H1 (cell line): Measurements from ENCODE around the gene NR2F1.

Experiments used
- CHD7 ChIP-seq: fragments of 300-600 bp; sonication (generic); IDR thresholded peaks from 2 replicates; pipeline ENCODE4 v1.7.1; 2012; ENCODE audit warnings: low read length, moderate library complexity, mild to moderate bottlenecking, inconsistent platforms; ENCODE audit not compliant: insufficient replicate concordance
- EZH2 ChIP-seq: fragments of 200-600 bp; sonication (generic); IDR thresholded peaks from 2 replicates; pipeline ENCODE4 v1.7.1; 2012; ENCODE audit warnings: low read depth, mild to moderate bottlenecking, moderate library complexity, low read length, inconsistent platforms; ENCODE audit not compliant: severe bottlenecking
- KDM5A ChIP-seq: fragments of 200-600 bp; IDR thresholded peaks from 2 replicates; pipeline ENCODE4 v1.7.1; 2012; ENCODE audit warnings: mild to moderate bottlenecking, low read length, inconsistent platforms, mixed read lengths
- MAFK ChIP-seq: IDR thresholded peaks from 2 replicates; pipeline ENCODE4 v1.6.1; 2012; ENCODE audit warnings: low read depth, mild to moderate bottlenecking, improper control_type of control experiment, low read length
- NRF1 ChIP-seq: IDR thresholded peaks from 2 replicates; pipeline ENCODE4 v1.6.1; 2011; ENCODE audit warnings: mild to moderate bottlenecking, low read depth, low read length, improper control_type of control experiment
- POLR2A ChIP-seq, 2 experiments: IDR thresholded peaks; 1 replicate in 1 of 2; 2 replicates in 1 of 2; pipeline ENCODE4 v1.6.1; 2011; ENCODE audit warnings: low read depth in 2 of 2, low read length in 2 of 2, mild to moderate bottlenecking in 2 of 2; ENCODE audit errors: control extremely low read depth in 1 of 2
- YY1 ChIP-seq: IDR thresholded peaks from 2 replicates; pipeline ENCODE4 v1.6.1; 2011; ENCODE audit warnings: low read depth, mild to moderate bottlenecking, low read length
- TF ChIP-seq, protein P1 (sequence below), 3 experiments: IDR thresholded peaks; 1 replicate in 2 of 3; 2 replicates in 1 of 3; pipeline versions ENCODE4 v1.5.1 to v1.6.1; 2011; ENCODE audit warnings: low read length in 3 of 3, mild to moderate bottlenecking in 3 of 3, inconsistent platforms in 2 of 3, low read depth in 1 of 3, moderate library complexity in 1 of 3; ENCODE audit not compliant: insufficient read depth in 1 of 3; ENCODE audit errors: control extremely low read depth in 1 of 3

DNA sequence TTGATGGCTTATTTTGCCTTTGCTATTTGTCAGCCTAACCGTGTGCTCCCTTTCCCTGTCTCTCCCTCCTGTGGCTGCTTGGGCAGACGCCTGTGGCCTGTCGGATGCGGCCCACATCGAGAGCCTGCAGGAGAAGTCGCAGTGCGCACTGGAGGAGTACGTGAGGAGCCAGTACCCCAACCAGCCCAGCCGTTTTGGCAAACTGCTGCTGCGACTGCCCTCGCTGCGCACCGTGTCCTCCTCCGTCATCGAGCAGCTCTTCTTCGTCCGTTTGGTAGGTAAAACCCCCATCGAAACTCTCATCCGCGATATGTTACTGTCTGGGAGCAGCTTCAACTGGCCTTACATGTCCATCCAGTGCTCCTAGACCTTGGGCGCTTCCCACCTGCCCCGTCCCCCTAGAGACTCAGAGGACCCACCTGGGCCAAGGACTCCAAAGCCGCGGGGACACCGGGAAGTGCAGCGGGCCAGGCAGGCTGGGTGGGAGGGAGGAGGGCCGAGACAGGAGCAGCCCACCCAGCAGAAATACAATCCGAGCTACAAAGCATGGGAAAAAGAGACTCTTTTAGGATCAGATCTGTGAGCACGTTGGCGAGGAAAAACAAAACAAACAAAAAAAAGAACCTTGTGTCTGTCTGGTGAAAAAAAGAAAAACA is 10.6 kb downstream of the NR2F1 start:
- TF ChIP-seq NRF1 (no peak), POLR2A (IDR thresholded peaks at IDR 0.05; ENCODE audit: control extremely low read depth in 1 of 2, low read depth in 2 of 2, low read length in 2 of 2) (no peak), EZH2 (peak; percentile 99), CHD7 (no peak), KDM5A (no peak), YY1 (no peak), MAFK (no peak)
- TF ChIP-seq, protein P1, sequence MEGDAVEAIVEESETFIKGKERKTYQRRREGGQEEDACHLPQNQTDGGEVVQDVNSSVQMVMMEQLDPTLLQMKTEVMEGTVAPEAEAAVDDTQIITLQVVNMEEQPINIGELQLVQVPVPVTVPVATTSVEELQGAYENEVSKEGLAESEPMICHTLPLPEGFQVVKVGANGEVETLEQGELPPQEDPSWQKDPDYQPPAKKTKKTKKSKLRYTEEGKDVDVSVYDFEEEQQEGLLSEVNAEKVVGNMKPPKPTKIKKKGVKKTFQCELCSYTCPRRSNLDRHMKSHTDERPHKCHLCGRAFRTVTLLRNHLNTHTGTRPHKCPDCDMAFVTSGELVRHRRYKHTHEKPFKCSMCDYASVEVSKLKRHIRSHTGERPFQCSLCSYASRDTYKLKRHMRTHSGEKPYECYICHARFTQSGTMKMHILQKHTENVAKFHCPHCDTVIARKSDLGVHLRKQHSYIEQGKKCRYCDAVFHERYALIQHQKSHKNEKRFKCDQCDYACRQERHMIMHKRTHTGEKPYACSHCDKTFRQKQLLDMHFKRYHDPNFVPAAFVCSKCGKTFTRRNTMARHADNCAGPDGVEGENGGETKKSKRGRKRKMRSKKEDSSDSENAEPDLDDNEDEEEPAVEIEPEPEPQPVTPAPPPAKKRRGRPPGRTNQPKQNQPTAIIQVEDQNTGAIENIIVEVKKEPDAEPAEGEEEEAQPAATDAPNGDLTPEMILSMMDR (IDR thresholded peaks at IDR 0.05; ENCODE audit: control extremely low read depth in 1 of 3, insufficient read depth in 1 of 3, low read depth in 1 of 3, low read length in 3 of 3): no peak
